ENCODE results near the gene CCDC88B. TPM values are rescaled to one million over a fixed set of nuclear protein-coding genes. Genes with fewer than 3 reads are reported as not detected.

Gene CCDC88B
- polyA plus RNA-seq, 1 donor = 3.3 TPM

DNA sequence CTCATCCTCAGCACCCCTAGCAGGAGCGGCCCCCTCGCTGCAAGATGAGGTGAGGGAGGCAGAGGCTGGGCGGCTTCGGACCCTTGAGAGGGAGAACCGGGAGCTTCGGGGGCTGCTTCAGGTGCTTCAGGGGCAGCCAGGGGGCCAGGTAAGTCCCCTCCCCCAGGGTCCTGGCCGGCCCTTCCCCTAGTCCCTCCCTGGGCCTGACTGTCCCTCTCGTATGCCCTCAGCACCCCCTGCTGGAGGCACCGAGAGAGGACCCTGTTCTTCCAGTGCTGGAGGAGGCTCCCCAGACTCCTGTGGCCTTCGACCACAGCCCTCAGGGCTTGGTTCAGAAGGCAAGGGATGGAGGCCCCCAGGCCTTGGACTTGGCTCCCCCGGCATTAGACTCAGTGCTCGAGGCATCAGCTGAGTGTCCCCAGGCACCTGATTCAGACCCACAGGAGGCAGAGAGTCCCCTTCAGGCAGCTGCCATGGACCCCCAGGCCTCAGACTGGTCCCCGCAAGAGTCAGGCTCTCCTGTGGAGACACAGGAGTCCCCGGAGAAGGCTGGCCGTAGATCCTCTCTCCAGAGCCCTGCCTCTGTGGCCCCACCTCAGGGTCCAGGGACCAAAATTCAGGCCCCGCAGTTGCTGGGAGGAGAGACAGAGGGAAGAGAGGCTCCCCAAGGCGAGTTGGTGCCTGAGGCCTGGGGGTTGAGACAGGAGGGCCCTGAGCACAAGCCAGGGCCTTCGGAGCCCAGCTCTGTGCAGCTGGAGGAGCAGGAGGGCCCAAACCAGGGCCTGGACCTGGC, 4.0 kb downstream of the CCDC88B start:
- no peak for DNase-seq

DNA sequence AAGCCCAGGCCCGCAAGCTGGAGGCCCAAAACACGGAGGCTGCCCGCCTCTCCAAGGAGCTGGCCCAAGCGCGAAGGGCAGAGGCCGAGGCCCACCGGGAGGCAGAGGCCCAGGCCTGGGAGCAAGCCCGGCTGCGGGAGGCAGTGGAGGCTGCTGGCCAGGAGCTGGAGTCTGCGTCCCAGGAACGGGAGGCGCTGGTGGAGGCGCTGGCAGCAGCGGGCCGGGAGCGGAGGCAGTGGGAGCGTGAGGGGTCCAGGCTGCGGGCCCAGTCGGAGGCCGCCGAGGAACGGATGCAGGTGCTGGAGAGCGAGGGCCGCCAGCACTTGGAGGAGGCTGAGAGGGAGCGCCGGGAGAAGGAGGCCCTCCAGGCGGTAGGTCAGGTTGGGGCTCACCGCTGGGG, 4.8 kb downstream of the CCDC88B start:
- no peak for DNase-seq

DNA sequence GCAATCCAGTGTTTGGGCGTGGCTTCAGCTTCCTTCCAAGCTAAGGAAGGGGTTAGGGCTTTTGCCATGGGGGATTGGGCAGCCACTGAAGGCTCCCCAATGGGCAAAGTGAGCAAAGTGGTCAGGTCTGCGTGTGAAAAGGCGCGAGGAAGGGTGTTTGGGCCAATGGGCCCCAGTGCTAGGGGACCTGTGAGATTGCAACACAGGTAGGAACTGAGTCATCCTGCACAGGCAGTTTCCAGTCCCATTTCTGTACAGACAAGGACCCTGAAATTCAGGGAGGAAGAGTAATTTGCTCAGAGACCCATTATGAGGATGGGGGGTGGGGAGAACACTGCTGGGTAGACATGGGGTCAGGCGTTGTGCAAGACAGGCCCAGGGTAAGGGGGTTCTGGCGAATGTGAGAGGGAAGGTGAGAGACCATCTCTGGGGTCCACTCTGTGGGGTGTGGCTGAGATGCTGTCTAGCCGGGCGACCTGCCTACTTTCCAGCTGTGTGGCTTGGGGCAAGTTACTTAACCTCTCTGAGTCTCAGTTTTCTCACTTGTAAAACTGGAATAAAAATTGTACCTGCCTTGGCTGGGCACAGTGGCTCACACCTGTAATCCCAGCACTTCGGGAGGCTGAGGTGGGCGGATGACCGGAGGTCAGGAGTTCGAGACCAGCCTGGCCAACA, 7.3 kb downstream of the CCDC88B start:
- DNase-seq = no peak

DNA sequence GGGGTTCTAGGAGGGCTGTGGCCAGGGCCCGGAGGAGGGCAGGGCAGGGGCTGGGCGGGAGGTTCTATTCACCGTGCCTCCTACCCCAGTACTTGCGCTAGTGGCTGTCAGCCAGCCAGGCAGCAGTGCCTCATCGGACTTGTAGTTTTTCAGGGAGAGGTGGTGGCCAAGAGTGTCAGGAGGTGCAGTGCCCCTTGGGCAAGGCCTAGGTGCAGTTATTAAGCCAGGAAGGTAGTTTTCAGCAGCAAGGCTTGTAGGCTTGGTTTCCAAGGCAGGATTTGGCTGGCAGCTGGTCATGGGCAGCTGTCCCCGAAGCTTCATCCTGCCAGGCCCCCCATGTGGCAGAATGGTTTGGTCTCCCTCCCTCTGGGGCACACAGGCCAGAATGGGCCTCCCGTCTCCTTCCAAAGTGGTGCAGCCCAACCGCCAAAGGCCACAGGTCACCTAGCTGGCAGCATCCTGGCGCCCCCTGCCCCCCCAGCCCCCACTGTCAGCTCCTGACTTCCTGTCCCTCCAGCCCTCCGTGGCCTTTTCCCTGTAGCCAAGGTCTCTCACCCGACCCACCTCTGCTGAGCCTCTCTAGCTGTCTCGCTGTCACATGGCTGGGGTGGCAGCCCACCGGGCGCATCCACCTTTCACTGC, 8.5 kb downstream of the CCDC88B start:
- no peak for DNase-seq

DNA sequence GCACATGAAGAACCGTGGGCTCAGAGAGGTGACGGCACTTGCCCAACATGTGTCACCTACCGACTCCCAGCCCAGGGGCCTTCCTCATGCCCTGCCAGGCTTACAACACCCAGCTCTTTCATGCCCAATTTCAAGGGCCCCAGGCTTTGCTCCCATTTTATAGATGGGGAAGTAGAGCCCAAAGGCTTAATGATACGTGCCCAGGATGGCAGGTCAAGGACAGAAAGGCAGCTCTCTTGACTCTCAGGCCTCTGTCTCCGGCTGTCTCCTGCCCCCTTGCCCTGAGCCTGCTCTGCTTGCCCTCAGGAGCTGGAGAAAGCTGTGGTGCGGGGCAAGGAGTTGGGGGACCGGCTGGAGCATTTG, 9.0 kb downstream of the CCDC88B start:
- DNase-seq = no peak

DNA sequence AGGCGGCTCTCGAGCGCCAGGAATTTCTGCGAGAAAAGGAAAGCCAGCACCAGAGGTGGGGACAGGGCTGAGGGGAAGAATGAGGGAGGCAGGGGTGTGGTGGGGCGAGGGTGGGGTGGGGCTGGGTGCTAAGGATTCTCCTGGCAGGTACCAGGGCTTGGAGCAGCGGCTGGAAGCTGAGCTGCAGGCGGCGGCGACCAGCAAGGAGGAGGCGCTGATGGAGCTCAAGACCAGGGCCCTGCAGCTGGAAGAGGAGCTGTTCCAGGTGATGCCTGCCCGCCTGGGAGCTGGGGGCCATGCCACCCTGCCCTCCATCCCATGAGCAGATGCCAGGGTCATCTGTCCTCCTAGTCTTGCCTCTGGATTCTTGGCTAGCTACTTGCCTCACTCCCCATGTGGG, 9.4 kb downstream of the CCDC88B start:
- no peak for DNase-seq

DNA sequence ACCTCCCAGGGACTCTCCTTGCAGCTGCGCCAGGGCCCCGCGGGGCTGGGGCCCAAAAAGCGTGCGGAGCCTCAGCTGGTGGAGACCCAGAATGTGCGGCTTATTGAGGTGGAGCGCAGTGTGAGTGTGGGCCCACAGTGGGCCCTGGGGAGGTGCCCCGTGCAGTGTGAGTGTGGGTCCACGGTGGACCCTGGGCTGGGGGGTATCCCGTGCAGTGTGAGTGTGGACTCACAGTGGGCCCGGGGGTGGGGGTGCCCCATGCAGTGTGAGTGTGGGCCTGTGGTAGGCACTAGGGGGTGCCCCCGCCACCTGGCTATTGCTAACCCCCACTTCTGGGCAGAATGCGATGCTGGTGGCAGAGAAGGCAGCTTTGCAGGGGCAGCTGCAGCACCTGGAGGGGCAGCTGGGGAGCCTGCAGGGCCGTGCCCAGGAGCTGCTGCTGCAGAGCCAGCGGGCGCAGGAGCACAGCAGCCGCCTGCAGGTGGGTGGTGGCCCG, 11.2 kb downstream of the CCDC88B start:
- no peak for DNase-seq

DNA sequence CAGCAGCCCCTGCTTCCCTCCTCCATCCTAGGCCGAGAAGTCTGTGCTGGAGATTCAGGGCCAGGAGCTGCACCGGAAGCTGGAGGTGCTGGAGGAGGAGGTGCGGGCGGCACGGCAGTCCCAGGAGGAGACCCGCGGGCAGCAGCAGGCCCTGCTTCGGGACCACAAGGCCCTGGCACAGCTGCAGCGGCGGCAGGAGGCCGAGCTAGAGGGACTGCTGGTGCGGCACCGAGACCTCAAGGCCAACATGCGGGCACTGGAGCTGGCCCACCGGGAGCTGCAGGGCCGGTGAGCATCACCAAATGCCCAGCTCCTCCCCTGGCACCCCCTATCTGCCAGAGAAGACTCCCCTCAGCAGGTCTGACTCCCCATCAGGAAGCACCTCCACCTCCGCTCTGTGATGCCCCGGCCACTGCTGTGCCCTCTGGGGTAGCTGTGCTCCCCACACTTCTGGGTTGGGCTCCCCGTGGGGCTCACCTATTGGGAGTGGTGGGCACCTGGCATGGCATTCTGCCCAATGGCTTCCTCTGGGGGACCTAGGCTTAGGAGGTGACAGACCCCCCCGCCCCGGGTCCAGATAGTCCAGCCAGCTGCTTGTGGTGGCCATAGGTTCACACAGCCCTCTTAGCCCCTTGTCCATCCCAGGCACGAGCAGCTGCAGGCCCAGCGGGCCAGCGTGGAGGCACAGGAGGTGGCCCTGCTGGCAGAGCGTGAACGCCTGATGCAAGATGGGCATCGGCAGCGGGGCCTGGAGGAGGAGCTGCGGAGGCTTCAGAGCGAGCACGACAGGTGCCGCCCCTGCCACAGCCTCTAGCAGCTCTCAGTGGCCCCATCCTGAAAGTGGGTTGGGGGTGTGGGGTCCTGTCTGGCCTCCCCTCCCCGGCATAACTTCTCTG, 12.3 kb downstream of the CCDC88B start:
- no peak for DNase-seq

DNA sequence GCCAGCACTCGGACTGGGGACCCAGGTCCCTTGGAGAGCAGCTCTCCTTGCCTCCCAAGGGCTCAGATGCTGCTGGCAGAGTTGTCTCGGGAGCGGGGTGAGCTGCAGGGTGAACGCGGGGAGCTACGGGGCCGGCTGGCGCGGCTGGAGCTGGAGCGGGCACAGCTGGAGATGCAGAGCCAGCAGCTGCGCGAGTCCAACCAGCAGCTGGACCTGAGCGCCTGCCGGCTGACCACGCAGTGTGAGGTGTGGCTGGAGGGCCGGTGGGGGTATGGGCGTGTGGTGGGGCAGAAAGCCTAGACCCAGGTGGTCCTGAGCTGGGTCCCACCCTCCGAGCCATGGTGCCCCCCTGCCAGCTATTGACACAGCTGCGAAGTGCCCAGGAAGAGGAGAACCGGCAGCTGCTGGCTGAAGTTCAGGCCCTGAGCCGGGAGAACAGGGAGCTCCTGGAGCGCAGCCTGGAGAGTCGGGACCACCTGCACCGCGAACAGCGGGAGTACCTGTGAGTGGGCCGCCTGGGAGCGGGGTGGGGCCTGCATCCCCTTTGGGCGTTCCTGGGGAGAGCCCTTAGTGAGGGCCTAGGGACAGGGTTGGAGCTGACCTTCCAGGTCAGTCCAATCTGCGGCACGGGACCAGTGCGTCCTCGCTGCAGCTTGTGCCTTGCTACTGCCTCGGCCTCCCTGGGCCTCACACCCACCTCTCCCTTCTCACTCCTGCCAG, 13.2 kb downstream of the CCDC88B start:
- no peak for DNase-seq

DNA sequence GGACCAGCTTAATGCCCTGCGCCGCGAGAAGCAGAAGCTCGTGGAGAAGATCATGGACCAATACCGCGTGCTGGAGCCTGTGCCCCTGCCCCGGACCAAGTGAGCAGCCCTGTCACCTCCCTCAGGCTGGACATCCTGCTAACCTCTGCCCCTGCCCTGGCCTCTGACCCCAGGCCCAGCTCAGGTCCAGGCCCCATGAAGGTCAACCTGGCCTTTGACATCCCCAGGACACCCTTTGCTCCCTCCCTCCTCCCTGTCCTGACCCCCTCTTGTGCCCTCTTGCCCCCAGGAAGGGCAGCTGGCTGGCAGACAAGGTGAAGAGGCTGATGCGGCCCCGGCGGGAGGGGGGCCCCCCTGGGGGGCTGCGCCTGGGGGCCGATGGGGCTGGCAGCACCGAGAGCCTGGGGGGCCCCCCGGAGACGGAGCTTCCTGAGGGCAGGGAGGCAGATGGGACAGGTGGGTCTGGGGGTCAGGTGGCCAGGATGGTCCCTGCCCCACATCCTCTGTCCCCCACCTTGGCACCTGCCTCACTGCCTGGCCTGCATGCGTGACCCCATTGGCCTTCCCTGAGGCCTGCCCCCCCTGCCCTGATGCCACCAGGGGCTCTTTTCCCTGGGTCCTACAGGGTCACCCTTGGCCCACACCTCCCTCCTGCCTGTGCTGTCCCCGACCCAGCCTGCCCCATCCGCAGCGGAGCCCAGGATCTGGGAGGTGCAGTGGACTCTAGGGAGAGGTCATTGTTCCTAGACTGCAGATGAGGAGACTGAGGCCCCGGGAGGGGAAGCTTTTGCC, 13.9 kb downstream of the CCDC88B start:
- no peak for DNase-seq

DNA sequence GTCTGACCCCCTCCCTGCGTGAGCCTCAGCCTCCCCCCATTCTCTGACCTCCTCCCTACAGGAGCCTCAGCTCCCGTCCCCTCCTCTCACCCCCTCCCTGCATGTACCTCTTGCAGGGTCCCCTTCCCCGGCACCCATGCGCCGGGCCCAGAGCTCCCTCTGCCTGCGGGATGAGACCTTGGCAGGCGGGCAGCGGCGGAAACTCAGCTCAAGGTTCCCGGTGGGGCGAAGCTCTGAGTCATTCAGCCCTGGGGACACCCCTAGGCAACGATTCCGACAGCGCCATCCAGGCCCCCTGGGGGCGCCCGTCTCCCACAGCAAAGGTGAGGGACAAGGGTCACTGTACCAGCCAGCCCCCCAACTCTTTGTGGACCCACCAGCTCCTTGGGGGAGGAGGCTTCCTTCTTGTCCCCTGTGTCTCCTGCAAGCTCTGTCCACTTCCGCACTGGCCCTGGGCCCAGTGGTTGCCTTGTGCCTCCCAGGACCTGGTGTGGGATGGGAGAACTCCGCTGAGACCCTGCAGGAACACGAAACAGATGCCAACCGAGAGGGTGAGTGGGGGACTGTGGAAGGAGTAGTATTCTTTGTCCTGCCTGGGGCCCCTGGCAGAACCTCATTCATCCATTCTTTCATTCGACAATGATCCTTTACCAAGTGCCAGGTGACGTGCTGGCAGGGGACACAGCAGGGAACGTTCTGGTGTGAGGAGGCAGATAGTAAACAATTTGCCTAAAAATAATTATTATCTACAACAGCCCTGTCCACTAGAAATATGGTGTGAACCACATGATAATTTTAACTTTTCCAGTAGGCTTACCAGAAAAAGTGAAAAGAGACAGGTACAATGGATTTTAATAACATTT, 15.3 kb downstream of the CCDC88B start:
- DNase-seq = peak; percentile 60

DNA sequence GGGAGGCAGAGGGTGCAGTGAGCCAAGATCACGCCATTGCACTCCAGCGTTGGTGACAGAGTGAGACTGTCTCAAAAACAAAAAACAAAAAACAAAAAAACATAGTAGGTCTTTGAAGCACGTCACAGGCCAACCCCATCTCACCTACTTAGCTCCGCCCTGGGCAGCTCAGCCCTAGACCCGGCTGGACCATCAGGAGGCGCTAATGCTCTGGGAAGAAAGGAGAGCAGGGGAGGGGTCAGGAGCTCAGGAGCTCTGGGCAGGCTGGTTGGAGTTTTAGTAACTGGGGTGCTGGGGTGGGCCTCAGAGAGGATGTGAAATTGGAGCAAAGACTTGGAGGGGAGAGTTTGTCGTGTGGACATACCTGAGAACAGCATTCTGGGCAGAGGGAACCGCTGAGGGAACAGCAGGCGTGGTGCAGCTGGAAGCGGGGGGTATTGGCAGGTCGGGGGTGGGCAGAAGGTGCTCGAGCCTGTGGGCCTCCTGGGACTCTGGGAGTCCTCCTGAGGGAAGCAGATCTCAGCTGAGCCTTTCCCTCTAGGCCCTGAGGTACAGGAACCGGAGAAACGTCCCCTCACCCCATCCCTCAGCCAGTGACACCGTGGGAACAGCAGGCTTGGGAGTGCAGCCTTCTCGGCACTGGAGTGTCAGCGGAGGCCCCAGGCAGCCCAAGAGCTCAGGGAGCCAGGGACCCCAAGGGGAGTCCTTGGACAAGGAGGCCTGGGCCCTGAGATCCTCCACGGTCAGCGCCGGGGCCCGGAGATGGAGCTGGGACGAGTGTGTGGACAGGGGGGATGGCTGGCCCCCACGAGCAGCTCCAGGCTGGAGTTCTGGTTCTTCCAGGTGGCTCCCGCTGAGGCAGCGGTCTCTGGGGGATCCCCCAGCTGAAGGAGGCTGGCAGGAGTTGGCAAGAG, 16.8 kb downstream of the CCDC88B start:
- DNase-seq = no peak

DNA sequence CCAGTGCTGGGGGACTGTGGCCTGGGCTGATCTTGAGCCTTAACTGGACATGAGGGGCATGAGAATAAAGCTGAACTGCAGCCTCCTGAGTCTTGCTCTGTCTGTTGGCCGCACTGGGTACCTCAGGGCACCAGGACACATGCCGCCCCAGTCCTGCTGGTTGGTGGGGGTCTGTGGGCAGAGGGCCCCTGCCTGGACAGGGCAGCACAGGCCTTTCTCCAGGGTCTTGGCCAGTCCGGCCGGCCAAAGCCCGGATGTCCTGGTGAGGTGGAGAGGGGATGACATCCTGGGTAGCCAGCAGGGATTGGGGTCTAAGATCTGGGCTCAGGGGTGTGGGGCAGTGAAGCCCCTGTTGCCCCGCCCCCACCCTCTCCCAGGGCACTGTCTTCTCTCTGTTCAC, 17.4 kb downstream of the CCDC88B start:
- DNase-seq = no peak

DNA sequence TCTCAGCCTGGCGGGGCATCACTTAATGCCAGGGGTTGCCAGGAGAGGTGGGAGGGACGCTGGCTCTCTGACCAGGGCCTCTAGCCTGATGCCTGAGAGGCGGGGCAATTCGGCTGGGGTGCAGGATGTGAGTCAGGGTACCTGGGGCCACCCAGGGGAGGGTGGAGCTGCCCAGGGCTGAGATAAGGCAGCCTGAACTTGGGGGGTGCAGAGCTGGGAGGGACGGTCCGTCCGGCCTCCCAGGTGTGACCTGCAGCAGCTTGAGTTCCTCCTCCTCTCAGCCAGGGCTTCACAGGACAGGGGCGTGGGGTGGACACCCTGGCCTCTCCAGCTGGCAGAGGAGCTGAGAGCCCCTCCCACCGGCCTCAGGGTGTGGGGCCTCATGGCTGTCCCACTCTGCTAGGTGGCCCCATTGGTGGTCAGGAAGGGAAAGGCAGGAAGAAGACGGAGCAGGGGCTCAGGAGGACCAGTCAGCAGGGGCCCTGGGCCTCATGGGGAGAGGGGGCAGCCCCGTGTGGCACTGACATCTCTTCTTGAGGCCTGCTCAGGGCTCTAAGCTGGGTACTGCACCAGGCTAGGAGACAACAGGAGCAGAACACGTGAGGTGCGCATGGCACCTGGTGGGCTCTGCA, 18.0 kb downstream of the CCDC88B start:
- DNase-seq = no peak

DNA sequence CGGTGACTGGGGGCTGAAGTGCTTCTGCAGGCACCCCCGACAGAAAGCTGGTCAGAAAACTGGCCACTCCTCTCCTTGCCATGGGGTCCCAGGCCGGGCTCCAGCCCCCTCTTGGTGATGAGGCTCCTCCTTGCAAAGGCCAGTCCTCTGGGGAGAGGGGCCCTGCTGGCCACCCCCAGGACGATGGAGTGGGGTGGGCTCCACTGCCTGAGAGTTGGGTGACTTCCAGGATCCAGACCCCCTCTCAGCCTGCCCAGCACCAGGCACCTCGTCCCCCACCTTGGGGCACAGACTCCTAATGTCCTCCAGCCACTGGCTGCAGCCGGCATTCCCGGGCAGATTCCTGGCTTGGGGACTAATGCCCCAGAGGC, 18.5 kb downstream of the CCDC88B start:
- DNase-seq = no peak

DNA sequence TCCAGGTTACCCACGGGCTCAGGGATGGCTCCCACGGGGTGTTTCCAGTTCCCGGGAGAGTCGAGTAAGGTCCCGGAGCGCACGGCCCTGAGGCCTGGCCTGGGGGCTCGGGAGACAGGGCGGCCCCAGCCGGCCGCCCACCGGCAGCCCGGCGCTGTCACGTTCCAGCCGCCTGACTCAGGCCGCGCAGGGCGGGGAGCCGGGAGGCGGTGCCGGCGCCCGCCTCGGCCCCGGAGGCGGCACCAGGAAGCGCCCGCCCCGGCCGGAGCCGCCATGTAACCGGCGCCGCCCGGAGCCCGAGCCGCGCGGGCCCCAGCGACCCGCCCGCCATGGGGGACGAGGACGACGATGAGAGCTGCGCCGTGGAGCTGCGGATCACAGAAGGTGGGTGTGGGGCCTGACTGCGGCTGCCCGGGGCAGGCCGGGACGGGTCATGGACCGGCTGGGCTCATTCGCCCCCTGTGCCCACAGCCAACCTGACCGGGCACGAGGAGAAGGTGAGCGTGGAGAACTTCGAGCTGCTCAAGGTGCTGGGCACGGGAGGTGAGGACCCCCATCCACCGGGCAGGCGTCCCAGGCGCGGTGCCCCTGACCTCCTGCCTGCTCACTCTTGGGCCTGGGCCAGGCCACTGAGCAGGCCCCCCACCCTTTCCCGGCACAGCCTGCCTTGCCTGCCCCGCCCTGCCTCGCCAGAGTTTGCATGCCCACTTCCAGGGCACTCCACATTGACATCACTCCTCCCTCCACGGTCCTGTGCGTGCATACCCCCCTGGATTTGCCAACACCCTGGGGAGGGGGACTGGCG, 19.1 kb downstream of the CCDC88B start, which contains the start of gene RPS6KA4:
TSS of gene RPS6KA4 (plus strand) at position 256 of the 805 bp plus-strand sequence. CDS start at position 330, 74 bp downstream.
- peak; percentile 53 for DNase-seq
